Astrocyte (in vitro differentiated cells and primary cell): ENCODE measurements around the gene TBX21. TPM values are rescaled to one million over a fixed set of nuclear protein-coding genes. Genes with fewer than 3 reads are reported as not detected.

Source experiments
- DNase-seq: peaks from one replicate; pipeline ENCODE4 v3.0.0-alpha.2; 2010; ENCODE audit warnings: low read depth
- FAIRE-seq: peaks from 2 replicates; lab custom pipeline; 2011; peaks lifted over from hg19 to GRCh38; lab: Jason Lieb, UNC
- H2AFZ ChIP-seq: 2 replicates; pipeline ENCODE4 v1.6.0; 2012; ENCODE audit warnings: low read depth, low read length, inconsistent platforms
- H3K27ac ChIP-seq: 2 replicates; pipeline ENCODE4 v1.5.1; 2011; ENCODE audit warnings: low read depth, low read length, inconsistent platforms
- H3K27me3 ChIP-seq: 2 replicates; pipeline ENCODE4 v1.6.0; 2011; ENCODE audit warnings: low read length, inconsistent platforms; ENCODE audit not compliant: insufficient read depth
- H3K36me3 ChIP-seq: 2 replicates; pipeline ENCODE4 v1.5.1; 2011; ENCODE audit warnings: low read length, inconsistent platforms; ENCODE audit not compliant: insufficient read depth
- H3K4me1 ChIP-seq: 2 replicates; pipeline ENCODE4 v1.5.1; 2011; ENCODE audit warnings: low read length, inconsistent platforms; ENCODE audit not compliant: insufficient read depth
- H3K4me2 ChIP-seq: 2 replicates; pipeline ENCODE4 v1.6.0; 2012; ENCODE audit warnings: low read length, inconsistent platforms
- H3K4me3 ChIP-seq: 2 replicates; pipeline ENCODE4 v1.5.1; 2011; ENCODE audit warnings: low read depth, mild to moderate bottlenecking, low read length, inconsistent platforms; ENCODE audit not compliant: insufficient read depth
- H3K79me2 ChIP-seq: 2 replicates; pipeline ENCODE4 v1.6.0; 2012; ENCODE audit warnings: mild to moderate bottlenecking, low read length, inconsistent platforms; ENCODE audit not compliant: insufficient read depth
- H3K9ac ChIP-seq: 2 replicates; pipeline ENCODE4 v1.6.0; 2012; ENCODE audit warnings: mild to moderate bottlenecking, low read length, inconsistent platforms
- H3K9me3 ChIP-seq: 2 replicates; pipeline ENCODE4 v1.5.1; 2012; ENCODE audit warnings: low read depth, mild to moderate bottlenecking, low read length, inconsistent platforms; ENCODE audit not compliant: insufficient read depth
- H4K20me1 ChIP-seq: 2 replicates; pipeline ENCODE4 v1.6.0; 2012; ENCODE audit warnings: low read length, inconsistent platforms; ENCODE audit not compliant: insufficient read depth
- H3K27ac Mint-ChIP-seq: one replicate; pipeline ENCODE4 v1.8.0; 2021; ENCODE audit warnings: mild to moderate bottlenecking, mixed read lengths; ENCODE audit not compliant: unreplicated experiment
- H3K27me3 Mint-ChIP-seq: one replicate; pipeline ENCODE4 v1.8.0; 2021; ENCODE audit warnings: low read depth, mixed read lengths; ENCODE audit not compliant: unreplicated experiment
- H3K36me3 Mint-ChIP-seq: one replicate; pipeline ENCODE4 v1.8.0; 2021; ENCODE audit warnings: low read depth, mixed read lengths; ENCODE audit not compliant: unreplicated experiment
- H3K4me1 Mint-ChIP-seq: one replicate; pipeline ENCODE4 v1.8.0; 2021; ENCODE audit warnings: low read depth, mixed read lengths; ENCODE audit not compliant: unreplicated experiment
- H3K4me3 Mint-ChIP-seq: one replicate; pipeline ENCODE4 v1.8.0; 2021; ENCODE audit warnings: mild to moderate bottlenecking, moderate library complexity, mixed read lengths; ENCODE audit not compliant: unreplicated experiment
- H3K9me3 Mint-ChIP-seq: one replicate; pipeline ENCODE4 v1.8.0; 2021; ENCODE audit warnings: mild to moderate bottlenecking, mixed read lengths; ENCODE audit not compliant: unreplicated experiment
- EZH2 ChIP-seq: IDR thresholded peaks from 2 replicates; pipeline ENCODE4 v1.6.1; 2012; ENCODE audit warnings: mild to moderate bottlenecking, low read length, inconsistent platforms; ENCODE audit not compliant: insufficient read depth
- total RNA-seq: library from RNA; stranded (reverse); gene quantifications from 2 replicates; pipeline ENCODE4 v1.2.1, GENCODE V29; 2021
- TF ChIP-seq, protein P1 (sequence below): IDR thresholded peaks from 2 replicates; pipeline ENCODE4 v1.5.1; 2011; ENCODE audit warnings: low read depth, mild to moderate bottlenecking, inconsistent platforms, low read length, moderate library complexity; ENCODE audit not compliant: insufficient read depth

Gene TBX21
- total RNA-seq, 1 donor from 2014 or later, result not detected

DNA sequence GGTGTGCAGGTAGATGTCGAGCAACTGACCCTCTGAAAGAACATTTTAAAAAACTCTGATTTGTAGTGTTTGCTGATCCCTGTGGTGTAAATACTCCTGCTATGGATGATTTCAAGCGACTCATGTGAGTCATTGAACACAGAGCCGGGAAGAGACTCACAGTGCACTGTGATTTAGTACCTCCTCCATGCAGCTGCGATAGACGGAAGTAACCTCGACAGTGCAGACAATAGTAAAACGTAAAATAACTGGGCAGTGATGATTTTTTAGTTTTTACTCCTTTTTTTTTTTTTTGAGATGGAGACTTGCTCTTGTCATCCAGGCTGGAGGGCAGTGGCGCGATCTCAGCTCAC lies 8.7 kb downstream of the TBX21 start:
- FAIRE-seq (no peak), DNase-seq (no peak)
- Mint-ChIP-seq H3K4me3 (no peak overlapping the region), H3K4me1 (no peaks in the 10 kb centered on the region), H3K9me3 (peaks cover 9% of the 10 kb centered on the region), H3K36me3 (no peaks in the 10 kb centered on the region), H3K27me3 (peaks cover 53% of the 10 kb centered on the region), H3K27ac (no peak overlapping the region)
- H3K27ac ChIP-seq, result no peak overlapping the region
- no peak overlapping the region for H3K4me2 ChIP-seq
- H3K9me3 ChIP-seq, result no peaks in the 10 kb centered on the region
- H3K36me3 ChIP-seq, result no peaks in the 10 kb centered on the region
- no peak overlapping the region for H3K9ac ChIP-seq
- H3K4me1 ChIP-seq, result no peaks in the 10 kb centered on the region
- no peak overlapping the region for H3K4me3 ChIP-seq
- H4K20me1 ChIP-seq, result no peaks in the 10 kb centered on the region
- peaks cover 39% of the 10 kb centered on the region for H3K27me3 ChIP-seq
- H2AFZ ChIP-seq, result no peak overlapping the region
- no peaks in the 10 kb centered on the region for H3K79me2 ChIP-seq
- no peak for TF ChIP-seq EZH2
- TF ChIP-seq, protein P1, sequence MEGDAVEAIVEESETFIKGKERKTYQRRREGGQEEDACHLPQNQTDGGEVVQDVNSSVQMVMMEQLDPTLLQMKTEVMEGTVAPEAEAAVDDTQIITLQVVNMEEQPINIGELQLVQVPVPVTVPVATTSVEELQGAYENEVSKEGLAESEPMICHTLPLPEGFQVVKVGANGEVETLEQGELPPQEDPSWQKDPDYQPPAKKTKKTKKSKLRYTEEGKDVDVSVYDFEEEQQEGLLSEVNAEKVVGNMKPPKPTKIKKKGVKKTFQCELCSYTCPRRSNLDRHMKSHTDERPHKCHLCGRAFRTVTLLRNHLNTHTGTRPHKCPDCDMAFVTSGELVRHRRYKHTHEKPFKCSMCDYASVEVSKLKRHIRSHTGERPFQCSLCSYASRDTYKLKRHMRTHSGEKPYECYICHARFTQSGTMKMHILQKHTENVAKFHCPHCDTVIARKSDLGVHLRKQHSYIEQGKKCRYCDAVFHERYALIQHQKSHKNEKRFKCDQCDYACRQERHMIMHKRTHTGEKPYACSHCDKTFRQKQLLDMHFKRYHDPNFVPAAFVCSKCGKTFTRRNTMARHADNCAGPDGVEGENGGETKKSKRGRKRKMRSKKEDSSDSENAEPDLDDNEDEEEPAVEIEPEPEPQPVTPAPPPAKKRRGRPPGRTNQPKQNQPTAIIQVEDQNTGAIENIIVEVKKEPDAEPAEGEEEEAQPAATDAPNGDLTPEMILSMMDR, result no peak

DNA sequence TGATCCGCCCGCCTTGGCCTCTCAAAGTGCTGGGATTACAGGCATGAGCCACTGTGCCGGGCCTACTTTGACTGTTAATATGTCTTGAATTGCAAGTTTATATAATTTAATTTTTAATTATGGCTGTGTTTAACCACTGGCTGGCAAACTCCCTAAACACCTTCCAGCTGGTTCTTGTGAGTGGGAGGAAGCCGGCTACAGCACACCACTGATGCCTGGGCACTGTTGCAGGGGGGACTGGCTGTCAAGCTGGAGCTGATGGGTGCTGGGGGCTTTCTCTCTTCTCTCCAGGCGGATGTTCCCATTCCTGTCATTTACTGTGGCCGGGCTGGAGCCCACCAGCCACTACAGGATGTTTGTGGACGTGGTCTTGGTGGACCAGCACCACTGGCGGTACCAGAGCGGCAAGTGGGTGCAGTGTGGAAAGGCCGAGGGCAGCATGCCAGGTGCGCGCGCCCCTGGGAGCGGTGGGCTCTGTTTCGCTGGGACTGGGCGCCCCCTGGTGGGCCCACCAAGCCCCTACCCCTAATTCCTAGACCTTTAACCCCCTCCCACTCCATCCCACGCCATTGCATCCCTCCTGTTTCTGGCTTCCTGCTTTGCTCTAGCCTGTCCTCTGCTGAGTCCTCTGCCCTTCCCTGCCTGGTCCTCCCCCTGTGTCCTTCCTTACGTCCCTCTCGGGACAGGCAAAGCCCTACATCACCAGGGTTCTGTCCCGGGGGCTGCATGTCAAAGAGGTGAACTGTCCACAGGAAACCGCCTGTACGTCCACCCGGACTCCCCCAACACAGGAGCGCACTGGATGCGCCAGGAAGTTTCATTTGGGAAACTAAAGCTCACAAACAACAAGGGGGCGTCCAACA lies 9.5 kb downstream of the TBX21 start:
- H3K9me3 Mint-ChIP-seq, result peaks cover 9% of the 10 kb centered on the region
- H3K27me3 ChIP-seq, result peaks cover 33% of the 10 kb centered on the region
- DNase-seq, result no peak

More for the DNA sequence above, 9.5 kb downstream of the TBX21 start:
- Mint-ChIP-seq H3K4me3 (no peak overlapping the region), H3K27me3 (peaks cover 52% of the 10 kb centered on the region), H3K36me3 (no peaks in the 10 kb centered on the region), H3K27ac (no peak overlapping the region), H3K4me1 (no peaks in the 10 kb centered on the region)
- Histone ChIP-seq H2AFZ (no peak overlapping the region), H3K9me3 (no peaks in the 10 kb centered on the region), H3K79me2 (no peaks in the 10 kb centered on the region), H3K4me3 (no peak overlapping the region), H3K9ac (no peak overlapping the region), H4K20me1 (no peaks in the 10 kb centered on the region), H3K27ac (no peak overlapping the region), H3K4me2 (no peak overlapping the region), H3K4me1 (no peaks in the 10 kb centered on the region), H3K36me3 (no peaks in the 10 kb centered on the region)
- TF ChIP-seq, protein P1, result peak; percentile 17
- TF ChIP-seq EZH2, result no peak
- FAIRE-seq, result no peak
